Measurements from ENCODE around the gene CFAP46. TPM values are rescaled to one million over a fixed set of nuclear protein-coding genes. Genes with fewer than 3 reads are reported as not detected.

CFAP46 gene
- total and polyA plus RNA-seq, 9 donors, result 0.50 to 22.4 (median 1.6) TPM; not detected in 1

DNA sequence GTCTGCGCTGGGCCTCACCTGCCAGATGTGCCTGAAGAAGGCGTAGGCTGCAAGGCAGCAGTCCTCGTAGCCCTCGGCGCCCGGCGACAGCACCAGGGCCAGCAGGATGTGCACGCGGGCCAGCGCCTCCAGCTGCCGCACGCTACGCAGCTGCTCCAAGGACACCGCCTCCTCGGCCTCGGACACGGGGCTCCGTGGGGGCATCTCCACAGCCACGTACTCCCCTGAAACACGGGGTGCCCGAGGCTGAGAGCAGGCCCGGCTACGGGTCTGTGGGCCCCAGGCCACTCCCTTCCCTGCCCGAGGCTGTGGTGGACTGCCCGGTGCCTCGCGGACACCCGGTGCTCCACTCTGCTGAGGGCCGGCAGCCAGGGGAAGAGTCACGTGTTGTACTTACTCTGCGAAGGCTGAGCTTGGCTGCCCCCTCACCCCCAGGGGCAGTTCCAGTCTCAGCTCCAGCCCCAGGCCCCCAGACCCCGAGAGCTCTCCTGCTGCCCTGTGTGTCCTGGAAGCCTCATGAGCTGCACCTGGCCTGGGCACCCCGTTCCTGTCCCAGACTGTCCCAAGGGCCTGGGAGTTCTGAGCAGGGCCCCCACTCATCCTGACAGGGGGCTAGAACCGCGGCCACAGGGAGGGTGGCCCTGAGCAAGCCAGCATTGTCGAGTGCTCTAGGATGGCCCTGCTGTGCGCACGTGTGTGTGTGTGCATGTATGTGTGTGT lies 62.8 kb downstream of the CFAP46 start:
- no peaks in the 10 kb centered on the region for H3K36me3 ChIP-seq
- no peaks in the 10 kb centered on the region for H3K9me3 ChIP-seq
- no peak for TF ChIP-seq EP300 (IDR thresholded peaks at IDR 0.05)
- TF ChIP-seq, protein P1, sequence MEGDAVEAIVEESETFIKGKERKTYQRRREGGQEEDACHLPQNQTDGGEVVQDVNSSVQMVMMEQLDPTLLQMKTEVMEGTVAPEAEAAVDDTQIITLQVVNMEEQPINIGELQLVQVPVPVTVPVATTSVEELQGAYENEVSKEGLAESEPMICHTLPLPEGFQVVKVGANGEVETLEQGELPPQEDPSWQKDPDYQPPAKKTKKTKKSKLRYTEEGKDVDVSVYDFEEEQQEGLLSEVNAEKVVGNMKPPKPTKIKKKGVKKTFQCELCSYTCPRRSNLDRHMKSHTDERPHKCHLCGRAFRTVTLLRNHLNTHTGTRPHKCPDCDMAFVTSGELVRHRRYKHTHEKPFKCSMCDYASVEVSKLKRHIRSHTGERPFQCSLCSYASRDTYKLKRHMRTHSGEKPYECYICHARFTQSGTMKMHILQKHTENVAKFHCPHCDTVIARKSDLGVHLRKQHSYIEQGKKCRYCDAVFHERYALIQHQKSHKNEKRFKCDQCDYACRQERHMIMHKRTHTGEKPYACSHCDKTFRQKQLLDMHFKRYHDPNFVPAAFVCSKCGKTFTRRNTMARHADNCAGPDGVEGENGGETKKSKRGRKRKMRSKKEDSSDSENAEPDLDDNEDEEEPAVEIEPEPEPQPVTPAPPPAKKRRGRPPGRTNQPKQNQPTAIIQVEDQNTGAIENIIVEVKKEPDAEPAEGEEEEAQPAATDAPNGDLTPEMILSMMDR (IDR thresholded peaks at IDR 0.05), result no peak
- TF ChIP-seq POLR2A (IDR thresholded peaks at IDR 0.05), result no peak
- intact Hi-C loops (cut with DNase I), result no loop called here
- DNase-seq, result peak in 3 of 5 donors; percentile 6 to 42 (median 7)
- H3K4me3 ChIP-seq, result no peak overlapping the region
- no peaks in the 10 kb centered on the region for H3K27me3 ChIP-seq
- H3K4me1 ChIP-seq (ENCODE audit: insufficient read depth), result peaks cover 3% of the 10 kb centered on the region
- no peak overlapping the region for H3K27ac ChIP-seq
- 11 to 20% (median 12%) methylated on average over 14 to 38 of the region's 38 CpGs for WGBS, 3 donors

- H3K9me3 ChIP-seq, result no peaks in the 10 kb centered on the region
- TF ChIP-seq EP300 (IDR thresholded peaks at IDR 0.05), result no peak
- no peak for TF ChIP-seq POLR2A (IDR thresholded peaks at IDR 0.05)
- TF ChIP-seq, protein P1 (IDR thresholded peaks at IDR 0.05), result no peak
- peak in 2 of 5 donors; percentile 4 to 12 for DNase-seq
- intact Hi-C loops (cut with DNase I), result no loop called here
- H3K4me3 ChIP-seq, result no peak overlapping the region
- WGBS, 3 donors, result 53 to 57% (median 55%) methylated on average over 25 of the region's 25 CpGs
- H3K36me3 ChIP-seq, result no peaks in the 10 kb centered on the region
- H3K27ac ChIP-seq, result no peak overlapping the region
- peaks cover 3% of the 10 kb centered on the region for H3K4me1 ChIP-seq (ENCODE audit: insufficient read depth)
- no peaks in the 10 kb centered on the region for H3K27me3 ChIP-seq
Observed at GRCh38 chr10:132878730-132879407, 63.5 kb downstream of the CFAP46 start.

DNA sequence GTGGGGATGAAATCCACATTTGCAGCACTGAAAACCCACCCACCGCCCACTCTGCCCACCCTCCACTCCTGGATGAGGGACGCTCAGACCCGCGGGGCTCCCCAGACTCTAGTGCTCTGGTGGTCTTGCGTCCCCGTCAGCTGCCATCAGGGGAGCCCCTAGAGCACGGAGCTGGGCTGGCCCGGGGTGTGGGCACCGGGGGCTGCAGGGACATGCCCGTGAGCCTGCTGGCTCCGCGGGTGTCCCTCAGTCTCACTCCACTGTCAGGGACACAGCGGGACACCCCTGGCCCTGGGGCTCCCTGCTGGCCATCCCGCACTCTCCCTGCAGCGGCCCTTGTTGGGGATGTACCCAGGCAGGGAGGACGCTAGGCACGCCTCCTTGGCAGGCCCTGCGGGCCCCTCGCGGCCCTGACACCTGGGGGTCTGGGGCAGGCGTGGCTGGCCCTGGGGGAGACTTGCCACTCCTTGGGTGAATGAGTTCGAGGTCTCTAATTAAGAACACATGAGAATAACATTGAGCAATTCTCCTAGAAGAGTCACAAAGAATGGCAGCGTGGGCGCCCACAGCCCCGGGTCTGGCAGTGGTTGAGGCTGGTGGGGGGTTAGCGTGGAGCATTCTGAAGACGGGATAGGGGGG lies 64.2 kb downstream of the CFAP46 start:
- H3K27me3 ChIP-seq, result no peaks in the 10 kb centered on the region
- H3K36me3 ChIP-seq, result no peaks in the 10 kb centered on the region
- H3K9me3 ChIP-seq, result no peaks in the 10 kb centered on the region
- peaks cover 3% of the 10 kb centered on the region for H3K4me1 ChIP-seq (ENCODE audit: insufficient read depth)
- H3K4me3 ChIP-seq, result no peak overlapping the region
- peak in 2 of 5 donors; percentile 8 to 21 for DNase-seq
- TF ChIP-seq EP300 (IDR thresholded peaks at IDR 0.05) (no peak), POLR2A (IDR thresholded peaks at IDR 0.05) (no peak)
- TF ChIP-seq, protein P1 (IDR thresholded peaks at IDR 0.05), result no peak
- WGBS, 3 donors, result 81 to 88% (median 84%) methylated on average over 25 to 27 of the region's 27 CpGs
- H3K27ac ChIP-seq, result no peak overlapping the region
- intact Hi-C loops (cut with DNase I), result no loop called here

DNA sequence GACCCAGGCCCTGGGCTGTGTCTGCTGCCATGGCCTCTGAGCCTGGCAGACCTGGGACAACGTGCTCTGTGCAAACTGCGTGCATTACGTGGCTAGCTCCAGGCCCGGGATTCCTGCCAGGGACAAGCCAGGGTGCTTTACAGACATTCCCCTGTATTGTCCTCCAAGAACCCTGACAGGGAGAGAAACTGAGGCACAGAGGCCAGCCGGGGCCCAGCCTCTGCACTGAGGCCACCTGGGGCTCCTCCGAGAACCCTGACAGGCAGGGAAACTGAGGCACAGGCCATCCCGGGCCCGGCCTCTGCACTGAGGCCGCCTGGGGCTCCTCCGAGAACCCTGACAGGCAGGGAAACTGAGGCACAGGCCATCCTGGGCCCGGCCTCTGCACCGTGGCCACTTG lies 64.9 kb downstream of the CFAP46 start:
- intact Hi-C loops (cut with DNase I), result no loop called here
- H3K4me3 ChIP-seq, result no peak overlapping the region
- no peak overlapping the region for H3K27ac ChIP-seq
- no peaks in the 10 kb centered on the region for H3K9me3 ChIP-seq
- H3K36me3 ChIP-seq, result no peaks in the 10 kb centered on the region
- no peaks in the 10 kb centered on the region for H3K27me3 ChIP-seq
- peak in 2 of 5 donors; percentile 3 to 16 for DNase-seq
- no peak for TF ChIP-seq POLR2A (IDR thresholded peaks at IDR 0.05)
- TF ChIP-seq, protein P1 (IDR thresholded peaks at IDR 0.05), result no peak
- TF ChIP-seq EP300 (IDR thresholded peaks at IDR 0.05), result no peak
- WGBS, 3 donors, result 82 to 89% (median 84%) methylated on average over 12 of the region's 12 CpGs
- H3K4me1 ChIP-seq (ENCODE audit: insufficient read depth), result peaks cover 3% of the 10 kb centered on the region

Measured in ovary (tissue), 9 donors.